MG63 (cell line): ENCODE results near the gene ARPC1B. TPM values are rescaled to one million over a fixed set of nuclear protein-coding genes. Genes with fewer than 3 reads are reported as not detected.
"Not testable (repeated sequence)": the region's sequence is repeated elsewhere in the genome, so short reads cannot be mapped to it uniquely, and the experiment has no call there.

Source experiments
- DNase-seq: peaks from one replicate; pipeline ENCODE4 v3.0.0-alpha.2; 2020
- H3K27me3 ChIP-seq: fragments of 250-450 bp; sonication (Bioruptor Pico); 2 replicates; pipeline ENCODE4 v1.5.1; 2020; ENCODE audit warnings: mild to moderate bottlenecking, moderate library complexity
- H3K36me3 ChIP-seq: fragments of 250-450 bp; sonication (Bioruptor Pico); 2 replicates; pipeline ENCODE4 v1.5.1; 2020; ENCODE audit warnings: mild to moderate bottlenecking, moderate library complexity
- H3K4me3 ChIP-seq: fragments of 250-450 bp; sonication (Bioruptor Pico); 2 replicates; pipeline ENCODE4 v1.5.1; 2020; ENCODE audit warnings: mild to moderate bottlenecking, moderate library complexity
- H3K9me3 ChIP-seq: fragments of 250-450 bp; sonication (Bioruptor Pico); 2 replicates; pipeline ENCODE4 v1.5.1; 2020; ENCODE audit warnings: mild to moderate bottlenecking, moderate library complexity
- total RNA-seq: library from RNA; depleted of rRNA; stranded (reverse); fragments of >200 nt; shearing (Covaris generic); gene quantifications from 2 replicates; pipeline ENCODE4 v1.2.3, GENCODE V29; 2014; ENCODE audit warnings: low replicate concordance

Gene ARPC1B
- total RNA-seq, 1 experiment from 2014 or later = 164 TPM

GRCh38 chr7:99362801-99363200 lies 11.7 kb upstream of the ARPC1B start:
- Histone ChIP-seq H3K36me3 (peaks cover 24% of the 10 kb centered on the region), H3K27me3 (no peaks in the 10 kb centered on the region), H3K9me3 (no peaks in the 10 kb centered on the region), H3K4me3 (no peak overlapping the region)
- peak; percentile 67 for DNase-seq

GRCh38 chr7:99363286-99363685 lies 11.2 kb upstream of the ARPC1B start:
- Histone ChIP-seq H3K36me3 (peaks cover 22% of the 10 kb centered on the region), H3K4me3 (no peak overlapping the region)
- DNase-seq = no peak

GRCh38 chr7:99365318-99366141 lies 9.0 kb upstream of the ARPC1B start:
- Histone ChIP-seq H3K36me3 (peaks cover 18% of the 10 kb centered on the region), H3K9me3 (no peaks in the 10 kb centered on the region), H3K4me3 (no peak overlapping the region), H3K27me3 (no peaks in the 10 kb centered on the region)
- no peak for DNase-seq

More at GRCh38 chr7:99363286-99363685, 11.2 kb upstream of the ARPC1B start:
- H3K9me3 ChIP-seq = no peaks in the 10 kb centered on the region
- H3K27me3 ChIP-seq = no peaks in the 10 kb centered on the region

DNA sequence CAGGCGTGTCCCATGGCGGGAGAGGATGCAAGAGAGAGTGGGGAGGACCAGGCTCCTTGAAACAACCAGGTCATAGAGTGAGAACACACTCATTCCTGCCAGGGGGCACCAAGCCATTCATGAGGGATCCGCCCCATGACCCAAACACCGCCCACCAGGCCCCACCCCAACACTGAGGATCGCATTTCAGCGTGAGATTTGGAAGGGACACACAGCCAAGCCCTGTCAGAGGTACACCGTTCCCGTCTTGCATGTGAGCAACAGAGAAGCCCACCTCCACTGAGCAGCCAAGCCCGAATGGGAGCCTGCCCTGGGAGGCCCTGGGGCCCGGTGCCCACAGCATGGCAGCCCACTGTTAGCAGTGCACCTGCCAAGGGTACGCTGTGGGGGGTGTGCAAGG lies 7.9 kb upstream of the ARPC1B start:
- Histone ChIP-seq H3K4me3 (no peak overlapping the region), H3K9me3 (no peaks in the 10 kb centered on the region), H3K27me3 (no peaks in the 10 kb centered on the region), H3K36me3 (peaks cover 16% of the 10 kb centered on the region)
- DNase-seq = no peak

GRCh38 chr7:99368750-99369389 lies 5.7 kb upstream of the ARPC1B start:
- no peak overlapping the region for H3K4me3 ChIP-seq
- no peaks in the 10 kb centered on the region for H3K9me3 ChIP-seq
- peaks cover 11% of the 10 kb centered on the region for H3K36me3 ChIP-seq
- no peaks in the 10 kb centered on the region for H3K27me3 ChIP-seq
- no peak for DNase-seq

DNA sequence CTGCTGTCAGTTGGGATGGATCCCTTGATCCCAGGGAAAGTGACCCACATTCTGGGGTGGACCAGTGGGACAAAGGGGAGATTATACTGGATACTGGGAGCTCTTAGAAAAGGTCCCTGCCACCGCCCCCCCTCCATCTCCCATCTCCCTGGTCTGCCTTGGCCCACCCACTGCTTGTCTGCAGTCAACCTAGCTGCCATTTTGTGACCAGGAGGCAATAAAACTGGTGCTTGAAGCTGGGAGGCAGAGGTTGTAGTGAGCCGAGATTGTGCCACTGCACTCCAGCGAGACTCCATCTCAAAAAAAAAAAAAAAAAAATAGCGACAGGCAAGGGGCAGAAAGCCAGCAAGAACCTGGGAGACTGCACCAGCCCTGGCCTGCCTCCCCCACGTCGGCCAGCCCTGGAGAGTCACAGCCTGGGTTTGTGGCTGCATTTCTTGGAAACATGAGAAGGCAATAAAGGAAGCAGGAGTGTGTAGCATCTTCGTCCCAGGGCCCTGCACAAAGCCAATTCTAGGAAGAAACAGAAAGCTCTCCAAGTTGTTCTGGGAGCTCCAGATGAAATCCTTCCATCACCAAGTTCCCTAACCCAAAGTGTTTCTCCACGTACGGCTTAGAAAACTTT lies 4.7 kb upstream of the ARPC1B start:
- Histone ChIP-seq H3K36me3 (peaks cover 3% of the 10 kb centered on the region), H3K9me3 (no peaks in the 10 kb centered on the region), H3K4me3 (no peak overlapping the region), H3K27me3 (no peaks in the 10 kb centered on the region)
- DNase-seq = no peak

DNA sequence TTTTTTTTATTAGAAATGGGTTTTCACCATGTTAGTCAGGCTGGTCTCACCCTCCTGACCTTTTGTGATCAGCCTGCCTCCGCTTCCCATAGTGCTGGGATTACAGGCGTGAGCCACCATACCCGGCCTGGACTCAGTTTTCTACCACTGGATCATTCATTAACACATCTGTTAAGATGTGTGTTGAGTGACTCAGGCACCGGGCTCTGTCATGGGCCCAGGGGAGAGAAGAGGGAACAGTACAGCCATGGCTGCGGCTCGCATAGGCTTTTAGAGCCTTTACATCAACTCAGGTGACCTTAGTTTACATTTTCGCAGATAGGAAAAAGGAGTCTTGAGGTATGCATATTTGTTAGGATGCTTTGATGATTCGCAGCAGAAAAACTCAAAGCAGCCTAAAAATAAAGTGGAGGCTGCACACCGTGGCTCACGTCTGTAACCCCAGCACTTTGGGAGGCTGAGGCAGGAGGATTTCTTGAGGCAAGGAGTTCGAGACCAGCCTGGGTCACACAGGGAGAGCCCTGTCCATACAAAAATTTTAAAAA lies 3.1 kb upstream of the ARPC1B start:
- no peak for DNase-seq
- Histone ChIP-seq H3K4me3 (no peak overlapping the region), H3K27me3 (no peaks in the 10 kb centered on the region), H3K9me3 (no peaks in the 10 kb centered on the region), H3K36me3 (no peaks in the 10 kb centered on the region; the same call in 1 of the 2 replicates)

- Histone ChIP-seq H3K9me3 (no peaks in the 10 kb centered on the region), H3K27me3 (no peaks in the 10 kb centered on the region), H3K4me3 (no peak overlapping the region), H3K36me3 (no peaks in the 10 kb centered on the region; the same call in 1 of the 2 replicates)
- no peak for DNase-seq
Measured at GRCh38 chr7:99372275-99373090, 2.0 kb upstream of the ARPC1B start.

DNA sequence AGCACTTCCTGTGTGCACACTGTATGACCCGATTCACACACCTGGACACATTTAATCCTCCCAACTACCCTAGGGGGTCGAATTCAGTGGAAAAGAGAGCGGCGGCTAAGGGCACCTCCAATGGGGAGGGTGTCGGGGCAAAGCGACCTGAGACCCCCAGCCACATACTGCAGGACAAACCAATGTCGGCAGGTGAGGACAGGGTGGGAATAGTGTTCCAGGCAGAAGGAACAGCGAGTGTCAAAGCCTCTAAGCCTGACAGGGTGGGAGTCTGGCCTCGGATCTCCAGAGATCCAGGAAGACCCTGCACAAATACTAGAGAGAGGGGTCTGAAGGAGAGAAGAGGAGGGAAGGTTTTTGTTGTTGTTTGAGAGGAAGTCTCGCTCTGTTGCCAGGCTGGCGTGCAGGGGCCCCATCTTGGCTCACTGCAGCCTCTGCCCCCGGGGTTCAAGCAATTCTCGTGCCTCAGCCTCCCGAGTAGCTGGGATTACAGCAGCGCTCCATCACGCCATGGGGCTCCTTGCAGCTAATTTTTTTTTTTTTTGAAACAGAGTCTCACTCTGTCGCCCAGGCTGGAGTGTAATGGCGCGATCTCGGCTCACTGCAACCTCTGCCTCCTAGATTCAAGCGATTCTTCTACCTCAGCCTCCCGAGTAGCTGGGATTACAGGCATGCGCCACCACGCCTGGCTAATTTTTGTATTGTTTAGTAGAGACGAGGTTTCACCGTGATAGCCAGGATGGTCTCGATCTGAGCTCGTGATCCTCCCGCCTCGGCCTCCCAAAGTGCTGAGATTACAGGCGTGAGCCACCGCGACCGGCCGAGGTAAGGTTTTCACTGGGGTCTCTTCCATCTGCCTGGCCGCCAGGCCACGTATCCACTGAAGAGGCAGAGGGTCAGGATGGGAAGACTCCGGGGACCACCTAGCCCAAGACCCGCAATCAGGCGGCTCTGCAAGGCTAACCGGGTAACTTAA lies 1.2 kb upstream of the ARPC1B start:
- Histone ChIP-seq H3K36me3 (no peaks in the 10 kb centered on the region; the same call in 1 of the 2 replicates), H3K9me3 (no peaks in the 10 kb centered on the region), H3K4me3 (no peak overlapping the region), H3K27me3 (no peaks in the 10 kb centered on the region)
- DNase-seq = no peak

DNA sequence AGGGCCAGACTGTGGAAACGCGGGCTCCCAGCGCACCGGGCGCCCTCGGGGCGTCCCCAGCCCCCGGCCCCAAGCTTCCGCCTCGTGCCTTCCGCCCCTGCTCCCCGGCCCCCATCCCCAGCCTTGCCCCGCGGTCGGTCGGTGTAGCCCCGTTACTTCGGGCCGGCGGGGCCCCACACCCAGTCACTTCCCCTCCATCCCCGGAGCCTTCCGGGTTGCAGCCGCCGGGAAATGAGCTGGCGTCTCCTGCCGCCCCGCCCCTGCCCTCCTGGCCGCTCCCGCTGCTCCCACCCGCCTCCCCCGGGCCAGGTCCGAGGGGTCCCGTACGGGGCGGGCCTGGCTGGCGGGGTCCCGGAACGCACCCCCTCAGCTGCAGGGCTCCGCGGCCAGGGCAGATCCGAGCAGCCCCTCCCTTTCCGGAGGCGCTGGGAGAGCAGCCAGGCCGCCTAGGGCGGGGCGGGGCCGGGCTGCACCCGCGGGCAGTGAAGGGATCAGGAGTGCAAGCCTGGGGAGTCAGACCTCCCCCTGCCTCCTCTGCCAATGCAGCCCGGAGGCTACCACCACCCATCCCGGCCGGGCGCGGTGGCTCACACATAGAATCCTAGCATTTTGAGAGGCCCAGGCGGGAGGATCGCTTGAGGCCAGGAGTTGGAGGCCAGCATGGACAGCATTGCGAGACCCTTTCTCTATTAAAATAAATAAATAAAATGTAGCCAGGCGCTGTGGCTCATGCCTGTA lies 709 bp downstream of the ARPC1B start:
- H3K27me3 ChIP-seq = no peaks in the 10 kb centered on the region
- H3K4me3 ChIP-seq = peak overlapping the region; percentile 70
- peaks cover 1% of the 10 kb centered on the region; the same call in 1 of the 2 replicates for H3K36me3 ChIP-seq
- peak; percentile 85 for DNase-seq
- H3K9me3 ChIP-seq = no peaks in the 10 kb centered on the region

GRCh38 chr7:99379043-99379577 lies 4.6 kb downstream of the ARPC1B start:
- H3K27me3 ChIP-seq = no peaks in the 10 kb centered on the region
- peak; percentile 86 for DNase-seq
- peaks cover 13% of the 10 kb centered on the region for H3K36me3 ChIP-seq
- no peak overlapping the region for H3K4me3 ChIP-seq
- no peaks in the 10 kb centered on the region for H3K9me3 ChIP-seq

- DNase-seq, H3K9me3 ChIP-seq, H3K4me3 ChIP-seq, H3K27me3 ChIP-seq: not testable (repeated sequence)
- H3K36me3 ChIP-seq = peaks cover 13% of the 10 kb centered on the region
Measured at GRCh38 chr7:99379693-99380031, 5.1 kb downstream of the ARPC1B start.

GRCh38 chr7:99380032-99380822 lies 5.7 kb downstream of the ARPC1B start:
- H3K9me3 ChIP-seq = no peaks in the 10 kb centered on the region
- no peak for DNase-seq
- no peaks in the 10 kb centered on the region for H3K27me3 ChIP-seq
- H3K4me3 ChIP-seq = no peak overlapping the region
- peaks cover 13% of the 10 kb centered on the region for H3K36me3 ChIP-seq
